Adrenal gland (tissue), 12 donors: Measurements from ENCODE around the gene VMO1. TPM values are rescaled to one million over a fixed set of nuclear protein-coding genes. Genes with fewer than 3 reads are reported as not detected.

Experiments used
- DNase-seq, 7 donors: peaks; one replicate each; pipeline ENCODE4 v3.0.0-alpha.2; 2019 to 2020
- H3K27ac ChIP-seq, 5 donors: fragments of 200-600 bp; sonication (generic) in 4 of 5; 1 replicate in 3 of 5; 2 replicates in 2 of 5; pipeline versions ENCODE4 v1.5.1 to v1.8.0; 2016 to 2020; ENCODE audit warnings: mild to moderate bottlenecking in 1 of 5
- H3K27me3 ChIP-seq: fragments of 200-600 bp; 2 replicates; pipeline ENCODE4 v1.8.0; 2021
- H3K36me3 ChIP-seq, 2 donors: fragments of 200-600 bp; replicated peaks in 1 of 2; 1 replicate in 1 of 2; 2 replicates in 1 of 2; pipeline versions ENCODE4 v1.5.1 to v1.8.0; 2018 to 2022
- H3K4me1 ChIP-seq, 2 donors: fragments of 200-600 bp; replicated peaks in 1 of 2; 1 replicate in 1 of 2; 2 replicates in 1 of 2; pipeline versions ENCODE4 v1.5.1 to v1.8.0; 2018 to 2021
- H3K4me3 ChIP-seq, 4 donors: fragments of 200-600 bp; sonication (generic) in 3 of 4; one replicate each; pipeline ENCODE4 v1.5.1; 2016 to 2018
- H3K9me3 ChIP-seq, 3 donors: fragments of 200-600 bp; sonication (generic) in 1 of 3; replicated peaks in 1 of 3; 1 replicate in 2 of 3; 2 replicates in 1 of 3; pipeline versions ENCODE4 v1.5.1 to v1.8.0; 2016 to 2021
- CTCF ChIP-seq, 6 experiments: fragments of 450-650 bp in 4 of 6; fragments of 200-600 bp in 2 of 6; sonication (generic) in 1 of 6; IDR thresholded peaks; 1 replicate in 5 of 6; 2 replicates in 1 of 6; pipeline versions ENCODE4 v1.5.1 to v1.8.0; 2016 to 2021; ENCODE audit warnings: antibody characterized with exemption in 6 of 6, mild to moderate bottlenecking in 2 of 6, moderate library complexity in 1 of 6
- POLR2A ChIP-seq, 2 donors: fragments of 450-650 bp; IDR thresholded peaks; one replicate each; pipeline ENCODE4 v1.6.1; 2017; ENCODE audit warnings: antibody characterized with exemption in 2 of 2, mild to moderate bottlenecking in 2 of 2, moderate library complexity in 1 of 2
- WGBS, 4 donors: extraction: QIAGEN DNeasy Blood & Tissue Kit in 2 of 4; methylation state at CpG; one replicate each; pipeline versions ENCODE4 v1.1.5 to v1.1.7; 2013 to 2017; 5-methylcytosine and 5-hydroxymethylcytosine counted together
- intact Hi-C, 2 donors: fragments of 100-400 bp; cut with DNase I; formaldehyde crosslinking; loops; one replicate each; pipeline versions ENCODE4 v1.14.1 to v1.15.0; 2022 to 2023
- polyA plus RNA-seq, 3 donors: library from polyadenylated mRNA; stranded (reverse); fragments of 200-250 nt in 2 of 3; fragments of 350-450 nt in 1 of 3; fragmentation: Illumina TruSeq in 1 of 3; extraction: RNeasy Lipid Tissue Mini Kit (QIAGEN cat#74804) in 1 of 3; gene quantifications; one replicate each; pipeline ENCODE4 v1.2.3, GENCODE V29; 2013 to 2014
- total RNA-seq, 9 donors: library from RNA; depleted of rRNA in 4 of 9; stranded (reverse); fragments of >200 nt in 4 of 9; fragments of 120-200 nt in 1 of 9; fragmentation: NEBNext Ultra II Directional in 1 of 9; extraction: Animal tissue kit (Norgen Biotek cat#: 25700) in 1 of 9; gene quantifications; one replicate each; pipeline versions ENCODE4 v1.1.0 to v1.2.4, GENCODE V29; 2013 to 2023
- donor health status: healthy with polysubstance abuse.
- donor health status: Bipolar disorder and iron deficiency.
- donor health status: DM: yes; HTN: yes; CAD: no.
- donor health status: DM: no; HTN: no; CAD: no.
- donor health status: DM: no; HTN: no; CAD: no.
- donor health status: DM: yes; HTN: yes; CAD: no.

VMO1 gene
- total and polyA plus RNA-seq, 12 donors = 0.50 to 9.6 (median 4.4) TPM; not detected in 1

GRCh38 chr17:4789951-4790704, 4.0 kb upstream of the VMO1 start:
- WGBS, 4 donors = 0 to 1% (median 0%) methylated on average over 22 to 91 of the region's 91 CpGs
- Histone ChIP-seq H3K27ac (peak overlapping the region; percentile 78 to 98 (median 96)), H3K4me1 (peaks cover 4 to 44% of the 10 kb centered on the region in 2 donors), H3K36me3 (no peaks in the 10 kb centered on the region), H3K4me3 (peak overlapping the region in 3 of 4 donors; percentile 15 to 57 (median 44)), H3K9me3 (no peaks in the 10 kb centered on the region), H3K27me3 (peaks cover 6% of the 10 kb centered on the region)
- TF ChIP-seq CTCF (IDR thresholded peaks at IDR 0.05) (peak; percentile 34 to 96 (median 68)), POLR2A (IDR thresholded peaks at IDR 0.05) (peak; percentile 87 to 92)
- intact Hi-C loops = loop anchor here (2.0 to 10.0 kb wide), 4 partner anchors 55 to 101 kb away; partner anchors contain the start of genes ARRB2 (in 1 of the 2), CXCL16 (in 1 of the 2), MED11 (in 1 of the 2) and ZMYND15 (in 1 of the 2)
- peak; percentile 83 to 90 (median 85) for DNase-seq

- intact Hi-C loops = loop anchor here (2.0 to 10.0 kb wide), 3 partner anchors 55 to 101 kb away; partner anchors contain the start of genes CXCL16 (in 1 of the 2), MED11 (in 1 of the 2) and ZMYND15 (in 1 of the 2)
- Histone ChIP-seq H3K9me3 (no peaks in the 10 kb centered on the region), H3K27me3 (peaks cover 6% of the 10 kb centered on the region), H3K27ac (peak overlapping the region; percentile 78 to 98 (median 96)), H3K36me3 (no peaks in the 10 kb centered on the region), H3K4me3 (peak overlapping the region in 3 of 4 donors; percentile 15 to 57 (median 44)), H3K4me1 (peaks cover 4 to 44% of the 10 kb centered on the region in 2 donors)
- no peak for TF ChIP-seq CTCF (IDR thresholded peaks at IDR 0.05)
- no peak for TF ChIP-seq POLR2A (IDR thresholded peaks at IDR 0.05)
- no peak for DNase-seq
- WGBS, 4 donors = 0% methylated on average over 25 of the region's 25 CpGs; no CpG with 5 or more reads in 2 of the 4 donors
These were observed 3.5 kb upstream of the VMO1 start for GRCh38 chr17:4789701-4789950.

GRCh38 chr17:4788807-4789700, 2.9 kb upstream of the VMO1 start, which contains the start of gene GLTPD2:
GLTPD2 (plus strand) TSS chr17:4788964; CDS start chr17:4789012, 48 bp downstream.
- TF ChIP-seq CTCF (IDR thresholded peaks at IDR 0.05) (no peak), POLR2A (IDR thresholded peaks at IDR 0.05) (no peak)
- H3K27ac ChIP-seq = peak within 1 kb of the TSS; percentile 78 to 98 (median 96)
- WGBS, 4 donors = 50 to 62% (median 56%) methylated on average over 16 to 62 of the region's 62 CpGs
- no peaks in the 10 kb centered on the region for H3K36me3 ChIP-seq
- no peaks in the 10 kb centered on the region for H3K9me3 ChIP-seq
- intact Hi-C loops = loop anchor here (2.0 to 10.0 kb wide), 3 partner anchors 54 to 102 kb away; partner anchors contain the start of genes CXCL16 (in 1 of the 2), MED11 (in 1 of the 2) and ZMYND15 (in 1 of the 2)
- H3K27me3 ChIP-seq = peaks cover 10% of the 10 kb centered on the region
- no peak for DNase-seq
- peaks cover 4 to 44% of the 10 kb centered on the region in 2 donors for H3K4me1 ChIP-seq
- peak within 1 kb of the TSS in 3 of 4 donors; percentile 15 to 57 (median 44) for H3K4me3 ChIP-seq
